VCaP (cell line): ENCODE results near the gene RPL14.

ENCODE experiments used
- H3K27ac ChIP-seq: fragments of 450-650 bp; 2 replicates; pipeline ENCODE4 v1.5.1; 2017
- CTCF ChIP-seq: fragments of 450-650 bp; conservative IDR thresholded peaks from 2 replicates; pipeline ENCODE4 v1.5.1; 2017; ENCODE audit warnings: mild to moderate bottlenecking, moderate library complexity

The RPL14 gene

DNA sequence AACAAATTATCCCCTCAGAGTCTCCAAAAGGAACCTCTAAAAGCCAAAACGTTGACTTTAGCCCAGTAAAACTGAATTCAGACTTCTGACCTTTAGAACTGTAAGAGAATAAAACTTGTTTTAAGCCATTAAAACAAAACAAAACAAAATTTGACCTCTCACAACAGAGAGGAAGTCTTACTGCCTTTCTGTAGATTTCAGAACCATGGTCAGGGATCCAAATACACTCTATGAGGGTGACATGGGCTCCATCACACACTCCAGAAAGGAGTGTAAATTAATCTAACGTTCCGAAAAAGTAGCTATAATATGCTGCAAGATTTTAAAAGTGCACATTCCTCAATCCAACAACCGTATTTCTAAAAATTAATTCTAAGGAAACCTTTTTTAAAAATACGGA lies 19.2 kb upstream of the RPL14 start:
- TF ChIP-seq CTCF, result no peak

DNA sequence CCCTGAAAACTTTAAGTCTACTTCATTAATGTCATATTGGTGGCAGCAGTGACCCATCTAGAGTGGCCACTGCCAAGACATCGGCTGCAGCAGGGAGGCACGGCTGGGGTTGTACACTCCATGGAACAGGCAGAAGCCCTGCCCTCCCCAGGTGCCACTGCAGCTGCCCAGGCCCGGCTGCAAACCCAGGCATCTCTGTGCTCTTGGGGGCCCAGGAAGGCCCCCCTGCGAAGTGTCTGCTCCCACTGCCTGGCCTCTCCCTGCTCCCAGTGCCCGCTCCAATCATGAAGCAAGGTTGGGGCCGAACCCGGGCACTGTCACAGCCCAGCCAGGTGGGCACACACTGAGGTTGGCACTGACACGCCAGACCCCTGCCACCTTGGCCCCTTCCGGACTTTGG lies 12.1 kb upstream of the RPL14 start:
- no peak for TF ChIP-seq CTCF
- no peak overlapping the region for H3K27ac ChIP-seq

More for the DNA sequence above, 19.2 kb upstream of the RPL14 start:
- no peak overlapping the region for H3K27ac ChIP-seq

GRCh38 chr3:40445880-40446279 lies 11.3 kb upstream of the RPL14 start:
- no peak overlapping the region for H3K27ac ChIP-seq
- TF ChIP-seq CTCF, result no peak

GRCh38 chr3:40450438-40450837 lies 6.7 kb upstream of the RPL14 start:
- no peak for TF ChIP-seq CTCF
- H3K27ac ChIP-seq, result no peak overlapping the region

- TF ChIP-seq CTCF, result no peak
- H3K27ac ChIP-seq, result peak overlapping the region; percentile 87
Observed at GRCh38 chr3:40451551-40451950, 5.6 kb upstream of the RPL14 start.

DNA sequence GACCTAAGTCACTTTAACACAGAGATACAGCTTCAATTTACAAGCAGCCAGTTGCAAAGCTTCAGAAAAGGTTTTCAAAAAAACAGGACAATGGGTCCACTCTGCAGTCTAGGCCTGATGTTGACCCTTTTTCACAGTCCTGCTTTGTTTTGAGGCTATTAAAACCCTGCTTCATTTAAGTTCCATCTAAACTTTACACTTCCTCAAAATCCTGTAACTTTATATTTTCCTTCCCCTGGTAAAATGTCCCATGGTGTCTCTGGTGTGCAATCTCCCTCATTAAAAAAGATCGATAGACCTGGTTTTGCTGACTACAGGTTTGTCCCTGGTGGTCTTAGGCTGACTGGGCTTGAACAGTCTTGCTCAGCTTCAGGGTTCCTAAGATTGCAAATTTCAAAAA lies 5.1 kb upstream of the RPL14 start:
- H3K27ac ChIP-seq, result peak overlapping the region; percentile 87
- TF ChIP-seq CTCF, result no peak

DNA sequence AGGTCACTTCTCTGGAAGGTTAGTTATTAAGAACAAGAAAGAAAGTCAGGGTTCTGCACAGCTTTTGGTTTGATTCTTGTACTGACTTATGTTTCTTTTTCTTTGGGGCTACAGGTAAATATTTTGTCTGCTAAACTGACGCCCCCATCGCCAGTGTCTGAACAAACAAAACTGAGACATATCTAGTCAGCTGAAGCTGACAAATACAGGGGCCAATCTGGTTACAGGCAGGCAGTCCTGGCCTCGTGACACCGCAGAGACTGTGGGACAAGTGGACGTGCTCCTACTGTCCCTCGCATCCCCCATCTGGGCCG lies 4.6 kb upstream of the RPL14 start:
- TF ChIP-seq CTCF, result no peak
- peak overlapping the region; percentile 87 for H3K27ac ChIP-seq
